Measurements from ENCODE around the gene GATB.

Gene GATB

GRCh38 chr4:151728006-151728405 lies 32.8 kb downstream of the GATB start:
- no peak for DNase-seq

- no peak for DNase-seq
Measured at GRCh38 chr4:151727365-151727764, 33.4 kb downstream of the GATB start.

- no peak for DNase-seq
Measured at GRCh38 chr4:151725087-151725486, 35.7 kb downstream of the GATB start.

DNA sequence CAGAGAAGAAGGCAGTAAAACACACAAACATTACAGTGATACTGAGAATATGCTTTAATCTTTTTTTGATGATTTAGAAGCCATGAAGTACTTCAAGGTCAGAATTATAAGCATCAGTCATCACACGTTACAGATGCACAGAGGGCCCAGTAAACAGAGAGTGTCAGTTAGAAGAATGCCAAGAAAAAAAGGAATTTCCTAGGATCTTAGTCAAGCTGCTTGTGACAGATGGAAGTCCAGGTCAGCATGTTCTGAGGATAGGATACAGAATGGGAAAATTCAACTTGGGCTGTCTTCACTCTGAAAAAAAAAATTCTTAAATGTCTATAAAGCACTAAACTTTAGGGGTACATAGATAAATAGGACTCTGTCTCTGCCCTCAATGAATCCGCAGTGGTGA lies 38.9 kb downstream of the GATB start:
- no peak for DNase-seq

DNA sequence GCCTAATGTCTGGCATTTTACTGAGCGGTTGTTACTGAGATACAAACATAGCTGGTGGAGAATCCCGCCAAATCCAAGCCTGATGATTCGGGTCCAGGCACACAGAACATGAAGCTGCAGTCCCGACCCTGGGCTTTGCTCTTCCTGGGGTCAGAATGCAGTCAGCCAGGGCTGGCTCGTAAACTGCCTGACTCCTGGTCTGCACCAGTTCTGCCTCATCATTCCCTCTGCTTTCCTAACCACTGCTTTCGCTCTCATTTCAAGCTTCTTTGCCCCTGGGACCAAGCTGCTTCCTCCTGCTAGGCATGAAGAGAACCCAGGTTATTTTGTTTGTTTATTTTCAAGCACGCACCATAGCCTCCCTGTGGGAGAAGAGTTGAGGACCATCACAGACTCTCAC lies 39.3 kb downstream of the GATB start:
- no peak for DNase-seq

GRCh38 chr4:151719956-151720334 lies 40.9 kb downstream of the GATB start:
- no peak for DNase-seq

- no peak for DNase-seq
Measured at GRCh38 chr4:151718984-151719955, 41.5 kb downstream of the GATB start.

- DNase-seq = no peak
Measured at GRCh38 chr4:151717909-151718628, 42.7 kb downstream of the GATB start.

DNA sequence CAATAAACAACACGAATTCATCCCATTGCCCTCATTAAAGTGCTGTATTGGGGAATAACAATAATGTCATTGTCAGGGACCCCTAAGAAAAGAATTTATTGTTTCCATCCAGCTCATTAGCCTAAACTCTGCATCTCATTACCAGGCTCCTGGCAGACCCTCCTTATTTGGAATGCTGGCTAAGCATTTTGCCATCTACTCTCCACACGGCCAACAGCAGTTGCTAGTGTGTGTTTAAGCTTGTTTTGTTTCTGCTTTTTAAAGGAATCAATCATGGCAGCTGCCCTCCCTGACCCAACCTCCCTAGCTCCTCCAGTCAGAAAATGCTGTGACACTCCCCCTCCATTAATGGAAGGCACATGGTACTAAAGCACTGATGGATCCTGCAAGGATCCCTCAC lies 43.5 kb downstream of the GATB start:
- no peak for DNase-seq

- no peak for DNase-seq
Measured at GRCh38 chr4:151716324-151716723, 44.5 kb downstream of the GATB start.

DNA sequence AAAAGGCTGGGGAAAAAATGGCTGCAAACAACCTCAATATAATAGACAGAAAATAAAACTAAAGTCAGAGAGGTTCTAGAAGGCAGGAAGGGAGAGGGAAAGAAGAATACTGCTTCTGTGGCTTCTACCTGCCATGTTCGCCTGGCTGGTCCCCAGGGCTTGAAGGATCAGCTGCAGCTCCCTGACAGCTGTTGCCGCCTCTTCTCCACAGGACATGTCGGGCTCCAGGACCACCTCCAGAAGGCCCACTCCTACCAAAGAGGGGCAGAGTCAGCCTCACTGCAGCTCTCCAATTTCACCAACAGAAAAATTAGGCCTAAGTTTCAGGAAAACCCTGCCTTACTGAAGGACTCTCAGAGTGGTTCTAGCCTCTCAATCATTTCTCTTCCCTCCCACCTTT lies 44.9 kb downstream of the GATB start:
- no peak for DNase-seq

DNA sequence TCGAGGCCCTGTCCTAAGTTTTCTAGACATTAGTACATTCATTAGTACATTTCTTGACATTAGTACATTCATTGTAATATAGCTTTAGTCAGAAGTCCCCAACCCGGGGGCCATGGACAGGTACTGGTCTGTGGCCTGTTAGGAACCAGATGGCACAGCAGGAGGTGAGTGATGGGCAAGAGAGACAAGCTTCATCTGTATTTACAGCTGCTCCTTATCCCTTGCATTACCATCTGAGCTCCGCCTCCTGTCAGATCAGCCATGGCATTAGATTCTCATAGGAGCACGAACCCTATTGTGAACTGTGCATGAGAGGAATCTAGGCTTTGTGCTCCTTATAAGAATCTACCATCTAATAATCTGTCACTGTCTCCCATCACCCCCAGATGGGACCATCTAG lies 48.0 kb downstream of the GATB start:
- DNase-seq = no peak

- no peak for DNase-seq
Measured at GRCh38 chr4:151711646-151712045, 49.2 kb downstream of the GATB start.

DNA sequence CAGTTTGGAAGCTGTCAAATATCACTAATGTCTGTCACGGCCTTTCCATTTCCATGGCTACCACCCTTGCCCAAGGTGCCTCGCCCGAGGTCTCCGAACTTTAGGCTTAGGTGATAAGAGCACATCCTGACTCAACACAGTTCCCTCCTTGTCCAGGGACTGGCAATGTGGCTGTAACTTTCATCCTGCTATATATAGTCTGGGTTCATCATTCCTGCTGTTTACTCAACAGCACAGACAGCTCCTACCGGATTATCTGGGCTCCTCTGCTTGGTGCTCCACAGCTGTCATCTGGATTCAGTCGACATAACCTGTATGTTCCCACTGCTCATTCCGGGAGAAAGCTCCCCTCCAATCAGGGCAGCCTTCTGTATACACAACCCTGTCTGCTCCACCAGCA lies 51.2 kb downstream of the GATB start:
- DNase-seq = no peak

- no peak for DNase-seq
Measured at GRCh38 chr4:151709071-151709470, 51.7 kb downstream of the GATB start.

DNA sequence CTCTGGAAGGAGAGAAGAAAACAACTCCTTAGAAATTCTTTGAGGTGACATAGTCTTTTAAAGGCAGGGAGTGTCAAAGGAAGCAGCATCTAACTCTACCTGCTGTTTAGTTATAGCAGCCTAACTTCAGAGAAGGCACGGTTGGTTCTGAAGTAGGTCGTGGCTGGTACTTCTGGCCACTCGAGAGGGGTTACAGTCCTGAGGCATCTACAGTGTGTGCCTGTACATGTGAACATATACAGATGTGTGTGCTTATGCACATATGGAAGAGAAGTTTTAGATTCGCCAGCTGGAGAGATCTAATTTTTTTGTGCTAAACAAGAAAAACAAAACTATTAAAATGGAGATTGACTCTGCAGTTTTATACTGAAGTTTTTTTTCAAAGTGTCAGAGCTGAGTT lies 52.7 kb downstream of the GATB start:
- no peak for DNase-seq

- no peak for DNase-seq
Measured at GRCh38 chr4:151703401-151703800, 57.4 kb downstream of the GATB start.

DNA sequence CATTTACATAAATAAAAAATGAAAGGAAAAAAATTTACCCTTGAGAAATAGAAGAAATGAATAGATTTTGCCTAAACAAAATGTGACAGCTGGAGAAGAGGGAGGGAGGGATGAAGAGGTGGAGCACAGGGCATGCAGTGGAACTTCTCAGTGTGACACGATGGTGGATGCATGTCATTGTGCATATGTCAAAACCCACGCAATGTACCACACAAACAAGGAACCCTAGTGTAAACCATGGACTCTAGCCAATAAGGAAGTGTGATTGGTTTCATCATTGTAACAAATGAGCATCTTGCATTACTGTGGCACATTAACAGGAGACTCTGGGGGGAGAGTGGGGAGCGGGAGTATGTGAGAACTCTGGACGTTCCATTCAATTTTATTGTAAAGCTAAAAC lies 58.6 kb downstream of the GATB start:
- no peak for DNase-seq

DNA sequence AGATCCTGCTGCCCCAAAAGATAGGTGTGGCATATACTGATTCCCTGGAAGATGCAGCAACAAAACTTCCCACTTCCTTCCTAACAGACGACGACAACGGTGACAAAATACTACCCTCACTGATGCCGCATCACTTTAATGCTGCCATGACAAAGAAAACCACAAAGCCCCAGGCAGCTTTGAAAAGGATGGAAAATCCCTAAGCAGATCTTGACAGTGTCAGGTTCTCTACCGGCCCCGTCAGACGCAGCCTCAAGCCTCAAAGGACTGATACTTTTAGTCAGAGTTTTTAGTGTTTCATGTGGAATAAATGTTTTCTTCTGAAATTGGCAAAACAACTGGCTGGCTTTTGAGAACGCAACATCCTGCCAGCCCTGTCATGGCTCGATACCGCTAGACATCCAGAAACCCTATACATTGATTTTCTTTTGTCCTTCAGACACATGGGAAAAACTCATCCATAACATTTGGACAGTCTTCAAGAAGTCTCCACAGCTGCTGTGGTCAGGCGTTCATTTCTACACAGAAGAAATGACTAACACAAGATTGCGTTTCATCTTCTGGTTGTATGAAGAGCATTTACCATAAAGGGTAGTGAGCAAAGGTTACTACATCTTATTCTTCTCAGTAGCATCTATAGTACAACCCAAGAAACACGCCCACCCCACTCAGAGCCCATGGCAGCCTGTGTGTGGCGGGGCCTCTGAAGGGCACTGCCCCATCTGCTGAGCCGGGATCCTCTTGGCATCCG lies 60.1 kb downstream of the GATB start:
- no peak for DNase-seq

- no peak for DNase-seq
Measured at GRCh38 chr4:151698213-151698612, 62.6 kb downstream of the GATB start.

DNA sequence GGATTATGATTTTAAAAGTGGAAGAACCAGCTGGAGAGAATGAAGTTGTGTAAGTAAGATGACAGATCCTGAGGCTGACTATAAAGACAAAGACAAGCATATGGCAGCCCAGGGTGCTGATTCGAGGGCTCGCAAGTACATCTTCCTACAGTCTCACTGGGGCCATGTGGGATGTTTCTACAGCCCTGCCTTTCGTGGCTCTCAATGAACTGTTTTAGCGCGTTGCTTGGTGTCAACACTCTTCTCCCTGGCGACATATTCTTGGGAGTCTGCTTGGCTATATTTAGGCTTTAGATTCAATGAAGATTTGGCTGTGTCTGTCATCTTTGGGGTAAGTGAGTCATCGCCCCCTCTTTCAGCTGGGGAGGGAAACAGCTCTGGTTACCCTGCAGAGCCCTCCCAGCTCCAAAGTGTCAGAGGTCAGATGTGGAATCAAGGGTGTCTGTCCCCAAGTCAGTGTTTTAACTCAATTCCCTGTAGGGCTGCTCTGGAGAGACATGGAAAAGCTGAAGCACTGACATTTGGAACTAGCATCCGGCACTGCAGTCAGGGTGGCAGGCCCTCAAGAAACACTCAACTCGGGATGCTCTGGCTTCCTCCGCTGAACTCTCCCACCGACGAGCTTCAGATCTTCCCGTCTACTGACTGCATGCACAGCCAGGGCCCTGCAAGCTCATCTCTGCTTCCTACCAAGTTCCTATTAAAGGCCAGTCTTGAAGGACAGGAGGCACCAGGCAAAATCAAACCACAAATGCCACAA lies 65.7 kb downstream of the GATB start:
- no peak for DNase-seq

DNA sequence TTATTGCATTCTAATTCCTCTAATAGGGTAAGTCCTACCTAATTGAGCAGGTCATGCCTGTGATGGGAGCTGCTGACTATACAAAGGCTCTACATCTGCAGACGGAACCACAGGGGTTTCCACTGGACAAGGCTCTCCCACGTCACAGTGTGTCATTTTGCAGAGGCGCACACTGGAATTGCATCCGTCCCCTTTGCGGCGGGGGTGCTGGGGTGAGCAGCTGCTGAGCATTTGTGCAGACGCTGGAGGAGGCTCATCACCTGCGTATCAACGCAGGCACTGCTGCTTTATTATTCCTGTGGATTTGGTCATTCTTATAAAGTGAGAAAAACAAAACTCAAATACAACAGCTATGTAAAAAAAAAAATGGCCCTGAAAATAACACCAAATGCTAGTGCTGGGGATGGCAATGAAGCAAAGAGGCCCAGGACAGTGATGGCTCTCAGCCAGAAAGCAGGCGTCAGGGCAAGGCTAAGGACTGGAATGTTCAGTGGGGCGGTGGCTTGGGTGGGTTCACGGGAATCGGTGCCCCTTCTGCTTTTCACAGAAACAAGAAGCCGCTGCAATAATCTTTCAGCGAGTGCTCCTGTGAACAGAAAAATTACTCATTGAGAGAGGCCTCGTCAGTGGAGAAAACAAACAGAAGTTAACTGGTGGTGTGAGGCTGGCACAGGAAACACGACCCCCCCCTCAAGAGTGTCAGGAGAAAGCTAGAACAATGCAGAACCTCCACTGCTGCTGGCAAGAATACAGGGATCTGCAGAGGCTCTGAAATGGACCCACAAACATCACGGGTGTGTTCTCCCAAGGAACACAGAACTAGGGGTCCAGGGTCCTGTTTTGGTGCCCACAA lies 67.8 kb downstream of the GATB start:
- DNase-seq = no peak
